GM21360 (cell line): Measurements from ENCODE around the gene CDC73.

Experiments
- ATAC-seq: cut with Tn5 transposase; IDR thresholded peaks from one replicate; pipeline ENCODE4 v1.9.1; 2021; ENCODE audit warnings: mild to moderate bottlenecking, moderate library complexity; ENCODE audit not compliant: unreplicated experiment

CDC73 gene

DNA sequence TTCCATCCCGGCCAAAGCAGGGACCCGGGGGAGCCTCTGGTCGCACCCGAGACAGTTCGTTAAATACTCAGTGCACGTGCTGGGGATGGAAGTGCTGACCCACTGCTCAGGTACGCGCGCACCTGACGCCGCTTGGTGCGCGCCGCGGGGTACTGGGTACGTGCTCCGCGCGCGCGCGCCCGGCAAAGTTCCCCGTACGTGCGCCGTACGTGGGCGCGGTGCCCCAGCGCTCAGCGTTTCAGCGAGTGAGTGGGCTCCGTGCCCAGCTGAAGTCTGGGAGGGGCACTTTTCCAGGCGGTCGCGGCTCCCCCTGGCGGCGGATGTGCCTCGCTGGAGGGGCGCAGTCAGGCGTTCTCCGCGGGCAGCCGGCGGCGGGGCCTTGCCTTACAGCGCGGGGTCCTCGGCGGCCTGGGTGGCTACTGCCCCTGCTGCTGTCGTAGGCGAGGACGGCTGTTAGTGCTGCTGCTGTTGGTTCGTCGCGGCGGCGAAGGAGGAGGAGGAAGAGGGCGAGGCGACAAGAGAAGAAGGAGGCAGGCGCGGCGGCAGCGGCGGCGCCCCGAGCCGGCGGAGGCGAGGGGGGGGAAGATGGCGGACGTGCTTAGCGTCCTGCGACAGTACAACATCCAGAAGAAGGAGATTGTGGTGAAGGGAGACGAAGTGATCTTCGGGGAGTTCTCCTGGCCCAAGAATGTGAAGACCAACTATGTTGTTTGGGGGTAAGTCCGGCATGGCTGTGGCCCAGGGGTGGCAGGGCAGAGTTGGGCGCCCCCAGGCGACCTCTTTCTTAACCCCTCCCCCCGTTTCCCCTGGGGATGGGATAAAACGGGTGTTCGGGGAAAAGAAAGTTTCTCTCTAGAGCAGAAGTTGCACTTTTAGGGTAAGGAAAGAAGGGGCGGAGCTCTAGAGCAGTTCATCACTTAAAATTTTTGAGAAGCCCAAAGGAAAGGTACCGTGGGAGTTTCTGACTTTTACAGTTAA is at the start of gene CDC73:
TSS of gene CDC73 (plus strand) at position 416 of the 978 bp plus-strand sequence. CDS start at position 586, 170 bp downstream.
- ATAC-seq, result peak; percentile 88

DNA sequence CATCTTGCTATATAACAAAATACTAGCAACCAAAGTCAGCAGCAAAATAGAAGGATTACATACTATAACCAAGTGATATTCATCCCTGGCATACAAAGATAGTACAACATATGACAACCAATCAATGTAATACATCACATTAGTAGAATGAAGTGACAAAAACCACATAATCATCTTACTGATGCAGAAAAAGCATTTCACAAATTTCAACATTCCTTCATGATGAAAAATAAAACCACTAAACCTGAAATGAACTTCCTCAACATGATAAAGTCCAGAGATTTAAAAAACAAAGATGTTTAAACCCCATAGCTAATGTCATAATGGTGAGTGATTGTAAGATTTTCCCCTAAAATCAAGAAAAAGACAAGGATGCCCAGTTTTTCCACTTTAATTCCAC is 43.8 kb upstream of the CDC73 start:
- no peak for ATAC-seq

DNA sequence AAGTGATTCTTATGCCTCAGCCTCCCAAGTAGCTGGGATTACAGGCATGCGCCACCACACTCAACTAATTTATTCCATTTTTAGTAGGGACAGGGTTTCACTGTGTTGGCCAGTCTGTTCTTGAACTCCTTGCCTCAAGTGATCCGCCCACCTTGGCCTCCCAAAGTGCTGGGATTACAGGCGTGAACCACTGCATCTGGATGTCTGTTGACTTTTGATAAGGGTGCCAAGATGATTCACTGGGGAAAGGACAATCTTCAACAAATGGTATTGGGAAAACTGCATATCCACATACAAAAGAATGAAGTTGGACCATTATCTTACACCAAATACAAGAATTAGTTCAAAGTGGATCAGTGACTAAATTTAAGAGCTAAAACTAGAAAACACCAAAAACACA is 42.6 kb upstream of the CDC73 start:
- no peak for ATAC-seq

DNA sequence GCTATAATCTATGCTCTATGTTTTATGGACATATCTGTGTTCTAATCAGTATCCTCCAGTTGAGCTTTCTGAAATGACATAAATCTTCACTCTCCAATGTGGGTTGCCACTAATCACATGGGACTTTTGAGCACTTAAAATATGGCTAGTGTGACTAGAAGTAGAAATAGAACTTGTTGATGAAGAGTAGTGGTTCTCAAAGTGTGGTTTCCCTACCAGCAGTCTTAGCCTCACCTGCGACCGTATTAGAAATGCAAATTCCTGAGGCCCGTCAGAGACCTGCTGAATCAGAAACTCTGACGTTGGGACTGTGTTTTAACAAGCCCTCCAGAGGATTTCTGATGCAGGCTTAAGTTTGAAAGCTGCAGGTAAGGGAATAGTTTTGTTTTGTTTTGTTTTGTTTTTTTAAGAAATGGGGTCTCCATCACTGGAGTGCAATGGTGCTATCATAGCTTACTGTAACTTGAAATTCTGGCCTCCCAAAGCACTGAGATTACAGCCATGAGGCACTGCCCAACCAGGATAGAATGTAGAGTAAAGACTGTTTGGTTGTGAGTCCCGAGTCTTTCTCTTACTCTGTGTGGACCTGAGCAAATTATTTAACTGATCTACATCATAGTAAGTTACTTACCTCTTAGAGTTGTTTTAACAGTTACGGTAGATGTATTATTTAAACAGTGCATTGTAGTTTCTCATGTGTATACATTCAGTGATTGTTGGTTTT is 38.3 kb upstream of the CDC73 start:
- ATAC-seq, result peak; percentile 93

DNA sequence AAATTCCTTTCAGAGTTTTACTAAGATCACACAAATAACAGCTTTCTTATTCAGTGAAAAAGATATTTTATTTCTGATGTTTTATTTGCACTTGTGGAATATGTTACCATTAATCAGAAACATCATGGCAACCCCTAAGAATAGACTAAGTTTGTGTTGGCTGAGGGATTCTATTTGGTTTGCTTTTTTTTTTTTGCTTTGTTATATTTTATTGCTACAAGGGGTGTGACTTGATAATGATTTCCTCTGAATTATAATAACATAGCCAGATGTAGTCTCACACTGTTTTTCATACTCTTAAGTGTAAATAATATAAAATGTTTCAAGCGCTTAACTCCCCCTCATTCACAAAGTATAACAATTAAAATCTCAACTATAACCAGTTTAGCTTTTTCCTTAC is 36.6 kb upstream of the CDC73 start:
- ATAC-seq, result no peak

DNA sequence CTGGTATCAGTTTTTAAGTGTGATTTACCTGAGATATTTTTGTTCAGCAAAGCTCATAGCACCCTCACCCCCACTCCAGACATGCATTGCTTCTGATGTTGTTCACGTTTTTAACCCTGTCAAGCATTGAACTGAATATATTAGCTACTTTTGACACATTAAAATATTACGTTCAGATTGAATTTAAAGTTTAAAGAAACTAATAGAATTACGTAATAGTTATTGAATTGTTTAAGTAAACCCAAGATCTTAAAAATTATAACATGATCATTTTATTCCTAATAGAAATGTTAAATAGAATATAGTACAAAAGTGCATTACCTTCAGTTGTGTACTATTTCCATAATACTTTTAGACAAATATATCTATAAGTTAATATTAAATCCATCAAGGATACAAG is 35.5 kb upstream of the CDC73 start:
- ATAC-seq, result no peak

DNA sequence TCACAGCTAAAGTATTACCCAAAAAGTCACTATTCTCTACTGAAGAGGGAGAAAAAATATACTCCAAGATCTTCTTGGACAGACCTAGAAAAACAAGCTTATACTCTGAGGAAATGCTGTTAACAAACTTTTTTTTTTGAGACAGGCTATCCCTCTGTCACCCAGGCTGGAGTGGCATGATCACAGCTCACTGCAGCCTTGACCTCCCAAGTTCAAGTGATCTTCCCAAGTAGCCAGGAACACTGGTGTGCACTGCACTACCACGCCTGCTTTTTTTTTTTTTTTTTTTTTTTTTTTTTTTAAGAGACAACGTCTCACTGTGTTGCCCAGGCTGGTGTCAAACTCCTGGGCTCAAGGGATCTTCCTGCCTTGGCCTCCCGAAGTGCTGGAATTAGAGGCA is 33.9 kb upstream of the CDC73 start:
- ATAC-seq, result no peak

DNA sequence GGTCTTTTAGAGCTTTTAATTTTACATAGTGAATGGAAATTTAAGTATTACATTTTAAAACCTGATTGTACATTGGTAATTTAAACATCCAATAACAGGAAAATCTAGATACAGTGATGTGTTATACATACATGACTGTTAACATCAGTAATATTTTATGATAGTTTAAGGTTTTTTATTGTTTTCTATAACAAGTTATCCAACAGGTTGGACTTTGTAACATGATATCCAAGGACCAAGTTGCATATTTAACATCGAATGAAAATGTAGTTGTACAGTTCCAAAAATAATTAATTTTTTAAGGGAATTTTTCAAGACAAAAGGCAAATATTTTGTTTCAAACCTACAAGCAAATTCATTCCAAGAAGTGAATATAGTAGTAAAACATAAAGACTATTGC is 31.0 kb upstream of the CDC73 start:
- no peak for ATAC-seq

DNA sequence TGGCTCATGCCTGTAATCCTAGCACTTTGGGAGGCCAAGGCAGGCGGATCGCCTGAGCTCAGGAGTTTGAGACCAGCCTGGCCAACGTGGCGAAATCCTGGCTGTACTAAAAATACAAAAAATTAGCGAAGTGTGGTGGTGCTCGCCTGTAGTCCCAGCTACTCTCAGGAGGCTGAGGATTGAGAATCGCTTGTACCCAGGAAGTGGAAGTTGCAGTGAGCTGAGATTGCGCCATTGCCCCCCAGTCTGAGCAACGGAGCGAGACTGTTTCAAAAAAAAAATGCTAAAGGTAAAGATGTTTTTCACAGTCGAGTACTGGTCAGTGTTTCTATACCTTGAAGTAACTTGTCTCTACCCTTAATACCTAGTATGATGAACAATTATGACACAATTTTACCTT is 27.7 kb upstream of the CDC73 start:
- ATAC-seq, result no peak

DNA sequence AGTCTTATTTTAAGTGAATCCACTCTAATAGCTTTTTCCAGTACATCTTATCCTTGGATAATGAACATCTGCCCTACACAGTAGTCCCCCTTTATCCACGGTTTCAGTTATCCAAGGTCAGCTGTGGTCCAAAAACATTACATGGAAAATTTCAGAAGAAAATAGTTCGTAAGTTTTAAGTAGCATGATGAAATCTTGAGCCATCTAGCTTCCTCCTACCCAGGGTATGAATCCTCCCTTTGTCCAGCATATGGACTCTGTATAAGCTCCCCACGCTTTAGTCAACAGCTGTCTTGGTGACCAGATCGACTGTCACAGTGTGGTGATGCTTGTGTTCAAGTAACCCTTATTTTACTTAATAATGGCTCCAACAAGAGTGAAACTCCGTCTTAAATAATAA is 19.2 kb upstream of the CDC73 start:
- ATAC-seq, result no peak

DNA sequence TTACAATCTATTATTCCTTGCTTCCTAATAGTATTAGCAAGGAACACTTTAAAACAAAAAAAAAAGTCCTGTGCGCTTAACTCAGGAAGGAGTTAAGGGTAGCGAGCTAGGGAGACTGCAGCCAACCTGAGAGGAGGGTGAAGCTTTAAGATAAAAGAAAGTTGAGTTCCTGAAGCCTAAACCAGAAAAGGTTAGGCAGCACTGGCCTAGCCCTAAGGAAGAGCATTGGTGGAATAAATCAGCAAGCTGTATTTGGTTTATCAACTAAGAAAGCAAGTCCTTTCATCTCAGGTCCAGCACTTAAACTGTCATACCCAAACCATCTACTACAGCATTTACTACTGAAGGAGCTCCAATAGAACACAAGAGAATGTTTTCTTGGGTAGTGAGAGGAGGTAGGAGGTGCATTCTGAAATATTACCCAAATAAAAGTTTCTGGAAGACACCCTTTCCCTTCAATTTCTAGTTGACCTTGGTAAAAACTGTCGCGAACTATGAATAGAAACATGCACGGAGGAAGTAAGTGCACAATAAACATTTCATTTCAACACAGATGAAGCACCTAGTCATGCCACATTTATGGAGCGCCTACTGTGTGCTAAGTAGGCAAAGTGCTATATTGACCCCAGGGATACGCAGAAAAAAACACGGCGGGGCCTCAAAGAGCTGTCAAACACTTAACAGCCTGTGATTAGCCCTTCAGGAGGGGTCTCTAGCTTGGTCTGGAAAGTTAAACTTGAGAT is 17.9 kb upstream of the CDC73 start:
- peak; percentile 0 for ATAC-seq

DNA sequence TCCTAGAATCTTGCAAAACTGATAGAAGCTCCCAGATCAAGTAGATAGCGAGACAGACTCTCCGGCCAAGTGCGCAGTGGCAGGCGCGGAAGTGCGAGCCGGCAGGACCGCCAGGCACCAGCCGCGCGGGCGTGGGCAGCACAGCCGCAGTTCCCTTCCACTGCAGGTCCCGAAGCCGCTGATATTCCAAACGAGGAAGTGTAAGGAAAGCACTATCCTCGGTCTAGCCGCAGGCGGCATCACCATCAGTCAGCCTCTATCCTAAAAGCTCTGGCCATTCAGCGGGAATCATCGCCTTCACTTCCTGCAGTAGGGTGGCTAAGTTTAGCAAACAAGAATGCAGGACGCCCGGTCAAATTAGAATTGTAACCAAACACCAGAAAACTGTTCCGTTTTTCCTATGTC is 17.3 kb upstream of the CDC73 start:
- ATAC-seq, result peak; percentile 33

DNA sequence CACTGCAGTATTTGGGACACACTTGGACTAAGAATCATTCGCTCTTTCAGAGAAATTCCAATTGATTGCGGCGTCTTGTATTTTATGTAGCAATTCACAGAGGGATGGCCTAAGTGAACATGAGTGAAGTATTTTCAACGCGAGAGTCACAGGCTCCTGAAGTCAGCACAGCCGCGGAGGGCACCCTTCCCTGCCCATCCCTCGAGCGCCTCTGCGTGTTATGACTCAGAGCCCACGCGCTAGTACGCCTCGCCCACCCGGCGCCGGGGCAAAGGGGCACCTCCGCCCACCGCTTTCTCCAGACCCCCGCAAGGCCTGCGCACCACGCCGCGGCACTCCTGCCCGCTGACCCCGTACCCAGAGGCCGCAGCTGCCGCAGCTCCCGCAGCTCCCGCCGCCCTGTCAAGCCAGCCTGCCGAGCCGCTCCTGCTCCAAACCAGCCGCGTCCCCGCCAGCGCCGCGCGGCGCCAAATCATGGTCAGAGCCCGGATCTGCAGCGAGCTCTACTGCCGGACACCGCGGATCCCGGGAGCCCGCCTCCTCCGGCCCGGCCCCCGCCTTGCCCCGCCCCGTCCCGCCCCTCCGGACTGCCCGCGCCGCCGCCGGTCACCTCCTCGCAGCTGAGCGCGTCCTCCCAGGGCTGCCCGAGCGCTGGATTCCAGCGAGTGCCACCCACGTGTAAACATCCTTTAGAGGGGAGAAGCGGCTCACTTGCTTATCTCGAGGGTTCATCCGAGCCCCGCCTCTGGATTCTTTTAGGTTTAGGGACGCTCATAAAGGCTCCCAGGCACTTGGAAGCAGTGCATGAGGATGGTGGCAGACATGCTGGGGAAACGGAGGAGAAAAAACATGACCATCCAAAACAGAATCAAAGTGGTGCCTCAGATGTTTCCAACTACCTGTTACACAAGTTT is 16.7 kb upstream of the CDC73 start, which contains the start of gene GLRX2:
TSS of gene GLRX2 (minus strand) at position 508 of the 914 bp plus-strand sequence. CDS start at position 476, 32 bp downstream.
- peak; percentile 91 for ATAC-seq

DNA sequence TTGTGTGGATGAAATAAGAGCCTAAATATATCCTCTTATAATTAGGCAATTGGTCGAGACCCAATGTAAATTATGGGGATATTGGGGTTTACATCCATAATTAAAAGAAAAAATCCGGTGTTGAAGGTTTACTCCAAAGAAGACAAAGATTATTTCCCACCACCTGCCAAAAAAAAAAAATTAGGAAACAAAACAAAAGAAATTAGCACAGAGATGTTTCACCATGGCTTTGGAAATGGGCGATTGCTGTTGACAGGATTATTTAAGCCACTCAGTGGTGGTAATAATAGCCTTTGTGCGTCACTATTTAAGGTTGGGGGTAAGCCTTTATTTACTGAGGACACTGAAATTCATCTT is 16.0 kb upstream of the CDC73 start:
- no peak for ATAC-seq

DNA sequence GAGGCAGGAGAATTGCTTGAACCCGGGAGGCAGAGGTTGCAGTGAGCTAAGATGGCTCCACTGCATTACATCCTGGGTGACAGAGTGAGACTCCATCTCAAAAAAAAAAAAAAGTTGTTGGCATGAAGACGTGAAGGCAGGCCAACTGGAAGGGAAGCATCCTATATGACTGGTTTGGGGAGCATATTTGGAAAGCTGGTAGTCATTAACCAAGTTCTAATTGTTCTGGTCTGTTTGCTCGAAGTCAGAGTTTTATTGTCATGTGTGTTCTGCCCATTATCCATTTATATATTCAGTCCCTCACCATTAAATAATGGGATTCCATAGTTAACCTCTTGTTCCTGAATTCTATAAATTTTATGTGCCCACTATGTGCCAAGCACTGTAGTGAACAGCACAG is 13.4 kb upstream of the CDC73 start:
- ATAC-seq, result no peak

DNA sequence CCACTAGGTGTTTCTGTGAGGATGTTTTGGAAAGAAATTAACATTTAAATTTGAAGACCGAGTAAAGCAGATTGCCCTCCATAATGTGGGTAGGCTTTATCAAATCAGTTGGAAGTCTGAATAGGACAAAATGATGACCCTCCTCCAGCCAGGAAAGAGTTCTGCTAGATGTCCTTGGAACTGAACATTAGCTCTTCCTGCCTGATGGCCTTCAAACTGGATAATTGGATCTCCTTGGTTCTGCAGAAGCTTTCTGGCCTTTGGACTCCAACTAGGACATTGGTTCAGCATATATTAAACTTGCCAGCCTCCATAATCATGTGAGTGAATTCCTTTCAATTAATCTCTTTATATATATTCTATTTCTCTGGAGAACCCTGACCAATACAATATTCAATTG is 12.2 kb upstream of the CDC73 start:
- no peak for ATAC-seq

DNA sequence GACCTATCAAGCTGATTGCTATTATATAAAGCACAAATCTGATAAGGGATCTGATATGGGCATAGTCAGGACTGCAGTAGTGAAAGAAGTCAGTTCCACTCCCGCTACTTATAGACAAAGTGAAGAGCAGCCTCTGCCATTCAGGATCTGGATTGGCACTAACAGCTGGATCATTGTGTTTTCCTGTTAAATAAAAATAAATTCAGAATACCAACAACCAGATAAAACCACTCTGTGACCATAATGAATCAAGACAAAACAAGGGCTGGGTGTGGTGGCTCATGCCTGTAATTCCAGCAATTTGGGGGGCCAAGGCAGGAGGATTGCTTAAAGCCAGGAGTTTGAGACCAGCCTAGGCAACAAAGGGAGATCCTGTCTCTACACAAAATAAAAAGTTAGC is 11.6 kb upstream of the CDC73 start:
- ATAC-seq, result no peak

DNA sequence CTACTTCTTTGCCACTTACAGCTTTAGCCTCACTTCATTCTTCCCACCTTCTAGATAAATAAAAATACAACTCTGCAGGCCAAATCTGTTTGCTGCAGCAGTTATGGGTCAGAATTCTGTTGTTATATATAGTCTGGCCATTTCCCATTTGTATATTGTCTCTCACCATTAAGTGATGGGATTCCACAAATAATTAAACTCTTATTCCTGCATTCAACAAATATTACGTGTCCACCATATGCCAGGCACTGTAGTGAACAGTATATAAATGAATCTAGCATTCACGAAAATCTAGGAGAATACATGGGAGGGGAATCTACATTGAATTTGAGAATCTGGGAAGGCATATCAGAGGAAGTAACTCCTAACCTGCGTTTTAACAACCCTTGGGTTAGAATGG is 11.0 kb upstream of the CDC73 start:
- ATAC-seq, result no peak

DNA sequence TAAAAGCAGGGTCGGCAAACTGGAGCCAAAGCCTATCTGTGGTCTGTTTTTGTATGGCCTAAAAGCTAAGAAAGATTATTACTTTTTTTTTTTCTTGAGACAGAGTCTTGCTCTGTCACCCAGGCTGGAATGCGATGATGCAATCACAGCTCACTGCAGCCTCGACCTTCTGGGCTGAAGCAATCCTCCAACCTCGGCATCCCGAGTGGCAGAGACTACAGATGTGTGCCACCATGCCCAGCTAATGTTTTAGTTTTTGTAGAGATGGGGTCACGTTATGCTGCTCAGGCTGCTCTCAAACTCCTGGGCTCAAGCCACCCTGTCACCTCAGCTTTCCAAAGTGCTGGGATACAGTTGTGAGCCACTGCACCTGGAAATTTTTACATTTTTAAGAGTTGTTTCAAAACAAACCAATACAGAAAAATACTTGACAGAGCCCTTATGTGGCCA is 10.2 kb upstream of the CDC73 start:
- no peak for ATAC-seq
